ENCODE results near the gene NPIPA8.
"Not testable (repeated sequence)": the region's sequence is repeated elsewhere in the genome, so short reads cannot be mapped to it uniquely, and the experiment has no call there.

The NPIPA8 gene

GRCh38 chr16:18336636-18337035, at the start of gene NPIPA8:
Gene NPIPA8 (minus strand): TSS chr16:18336736. CDS start chr16:18332662, 4,074 bp downstream.
- not testable (repeated sequence) for FAIRE-seq; DNase-seq (ENCODE audit: low spot score)

GRCh38 chr16:18385285-18385684, 48.7 kb upstream of the NPIPA8 start:
- FAIRE-seq: not testable (repeated sequence)

GRCh38 chr16:18384869-18385268, 48.3 kb upstream of the NPIPA8 start:
- DNase-seq (ENCODE audit: low spot score); FAIRE-seq: not testable (repeated sequence)

More at GRCh38 chr16:18385285-18385684, 48.7 kb upstream of the NPIPA8 start:
- not testable (repeated sequence) for DNase-seq (ENCODE audit: low spot score)

GRCh38 chr16:18384098-18384636, 47.6 kb upstream of the NPIPA8 start:
- FAIRE-seq; DNase-seq (ENCODE audit: low spot score): not testable (repeated sequence)

GRCh38 chr16:18382696-18383095, 46.2 kb upstream of the NPIPA8 start:
- DNase-seq (ENCODE audit: low spot score): not testable (repeated sequence)

GRCh38 chr16:18347742-18348141, 11.2 kb upstream of the NPIPA8 start:
- DNase-seq (ENCODE audit: low spot score); FAIRE-seq: not testable (repeated sequence)

More at GRCh38 chr16:18382696-18383095, 46.2 kb upstream of the NPIPA8 start:
- FAIRE-seq: not testable (repeated sequence)

GRCh38 chr16:18346993-18347392, 10.5 kb upstream of the NPIPA8 start:
- not testable (repeated sequence) for FAIRE-seq; DNase-seq (ENCODE audit: low spot score)

- FAIRE-seq; DNase-seq (ENCODE audit: low spot score): not testable (repeated sequence)
Measured at GRCh38 chr16:18344634-18345033, 8.1 kb upstream of the NPIPA8 start.

GRCh38 chr16:18341986-18342385, 5.5 kb upstream of the NPIPA8 start:
- DNase-seq (ENCODE audit: low spot score); FAIRE-seq: not testable (repeated sequence)

- DNase-seq (ENCODE audit: low spot score); FAIRE-seq: not testable (repeated sequence)
Measured at GRCh38 chr16:18341417-18341960, 5.0 kb upstream of the NPIPA8 start.

- not testable (repeated sequence) for FAIRE-seq; DNase-seq (ENCODE audit: low spot score)
Measured at GRCh38 chr16:18339210-18339609, 2.7 kb upstream of the NPIPA8 start.

- not testable (repeated sequence) for FAIRE-seq; DNase-seq (ENCODE audit: low spot score)
Measured at GRCh38 chr16:18311811-18312210, 24.7 kb downstream of the NPIPA8 start.

GRCh38 chr16:18309159-18309558, 27.4 kb downstream of the NPIPA8 start:
- FAIRE-seq; DNase-seq (ENCODE audit: low spot score): not testable (repeated sequence)

- DNase-seq (ENCODE audit: low spot score); FAIRE-seq: not testable (repeated sequence)
Measured at GRCh38 chr16:18307241-18307640, 29.3 kb downstream of the NPIPA8 start.

- not testable (repeated sequence) for DNase-seq (ENCODE audit: low spot score); FAIRE-seq
Measured at GRCh38 chr16:18306066-18306465, 30.5 kb downstream of the NPIPA8 start.

GRCh38 chr16:18303059-18303706, 33.4 kb downstream of the NPIPA8 start:
- not testable (repeated sequence) for DNase-seq (ENCODE audit: low spot score); FAIRE-seq

GRCh38 chr16:18297714-18298113, 38.8 kb downstream of the NPIPA8 start:
- DNase-seq (ENCODE audit: low spot score); FAIRE-seq: not testable (repeated sequence)

GRCh38 chr16:18296931-18297330, 39.6 kb downstream of the NPIPA8 start:
- FAIRE-seq; DNase-seq (ENCODE audit: low spot score): not testable (repeated sequence)

GRCh38 chr16:18294371-18294770, 42.2 kb downstream of the NPIPA8 start:
- FAIRE-seq; DNase-seq (ENCODE audit: low spot score): not testable (repeated sequence)

- DNase-seq (ENCODE audit: low spot score); FAIRE-seq: not testable (repeated sequence)
Measured at GRCh38 chr16:18293337-18293956, 43.1 kb downstream of the NPIPA8 start.

GRCh38 chr16:18290959-18291358, 45.6 kb downstream of the NPIPA8 start:
- not testable (repeated sequence) for FAIRE-seq; DNase-seq (ENCODE audit: low spot score)
